Right ventricle myocardium superior (tissue), 1 donor: ENCODE data around the gene OR5AS1. TPM values are rescaled to one million over a fixed set of nuclear protein-coding genes. Genes with fewer than 3 reads are reported as not detected.
"Not testable (repeated sequence)": the region's sequence is repeated elsewhere in the genome, so short reads cannot be mapped to it uniquely, and the experiment has no call there.

ENCODE experiments used
- ATAC-seq: fragments of 200-7000 bp; cut with Tn5 transposase; one replicate; pipeline ENCODE4 v1.9.1; 2020; ENCODE audit warnings: mild to moderate bottlenecking; ENCODE audit not compliant: poor library complexity
- DNase-seq: peaks from one replicate; pipeline ENCODE4 v3.0.0-alpha.2; 2020
- intact Hi-C: fragments of 100-400 bp; cut with DNase I; formaldehyde crosslinking; loops from one replicate; pipeline ENCODE4 v1.11.2; 2022
- long read RNA-seq: library from polyadenylated mRNA; unstranded; transcript quantifications from one replicate; pipeline ENCODE4 v2.0.0, GENCODE V29; 2021
- total RNA-seq: library from RNA; stranded (reverse); fragmentation: NEBNext Ultra II Directional; extraction: Animal tissue kit (Norgen Biotek cat#: 25700); gene quantifications from one replicate; pipeline ENCODE4 v1.2.1, GENCODE V29; 2021
- donor health status: DM: no; HTN: yes; CAD: no; lungs with severe emphysema.

OR5AS1 gene
- total RNA-seq, result not detected
- long read RNA-seq, result 0 reads

- intact Hi-C loops, result no loop called here
- no peak for ATAC-seq
- DNase-seq, result no peak
Observed at GRCh38 chr11:56027354-56027753, at the start of gene OR5AS1. OR5AS1 (plus strand) TSS chr11:56027654; CDS start chr11:56030419, 2,765 bp downstream.

DNA sequence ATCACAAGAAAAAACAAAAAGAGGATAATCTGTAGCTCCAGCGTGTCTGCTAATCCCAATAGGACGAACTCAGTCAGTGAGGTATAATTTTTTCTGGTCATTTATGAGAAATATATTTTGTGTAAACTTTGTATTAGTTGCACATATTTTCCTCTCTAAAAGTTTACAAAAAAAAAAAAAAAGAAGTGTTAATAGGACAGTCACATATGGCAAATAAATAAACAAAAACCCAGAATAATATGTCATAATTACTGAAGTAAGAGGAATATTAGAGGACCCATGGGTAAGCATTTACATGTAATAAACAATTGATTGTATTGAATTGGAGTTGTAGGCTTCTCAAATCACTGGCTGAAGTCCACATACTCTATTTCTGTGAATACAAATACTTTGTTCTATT, 32.9 kb upstream of the OR5AS1 start, which contains the start of gene OR5F1:
Gene OR5F1 (minus strand): TSS at position 101 of the 400 bp plus-strand sequence. CDS start 0 bp downstream, at position 101.
- ATAC-seq (no peak), DNase-seq (no peak)
- intact Hi-C loops, result no loop called here

DNA sequence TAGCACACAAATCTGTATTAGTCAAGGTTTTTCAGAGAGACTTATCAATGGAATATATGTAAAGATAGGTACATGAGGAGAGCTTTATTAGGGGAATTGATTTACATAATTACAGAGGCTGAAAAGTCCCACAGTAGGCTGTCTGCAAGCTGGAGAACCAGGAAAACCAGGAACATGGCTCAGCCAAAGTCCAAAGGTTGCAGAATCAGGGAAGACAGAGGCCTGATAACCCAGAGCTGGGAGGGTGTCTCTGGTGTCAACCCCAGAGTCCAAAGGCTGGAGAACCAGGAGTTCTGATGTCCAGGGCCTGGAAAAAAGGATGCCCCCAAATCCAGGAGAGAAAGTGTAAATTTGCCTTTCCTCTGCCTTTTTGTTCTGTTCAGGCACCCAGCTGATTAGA, 16.7 kb upstream of the OR5AS1 start:
- no peak for ATAC-seq
- intact Hi-C loops, result no loop called here

DNA sequence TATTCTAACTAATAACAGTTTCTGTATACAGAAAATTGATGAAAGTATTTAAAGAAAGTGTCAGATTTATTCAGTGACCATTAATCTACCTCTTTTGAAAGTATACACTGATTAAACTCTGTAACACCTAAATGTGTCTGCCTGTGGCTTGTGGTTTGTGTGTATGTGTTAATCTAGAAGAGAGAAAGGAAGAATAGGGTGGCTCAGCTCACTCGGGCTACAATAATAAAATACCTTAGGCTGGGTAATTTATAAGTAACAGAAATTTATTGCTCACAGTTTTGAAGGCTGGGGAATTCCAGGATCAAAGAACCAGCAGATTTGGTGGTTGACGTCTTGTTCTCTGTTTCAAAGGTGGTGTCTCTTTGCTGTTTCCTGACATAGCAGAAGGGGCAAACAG, 13.6 kb upstream of the OR5AS1 start:
- DNase-seq (no peak), ATAC-seq (no peak)
- intact Hi-C loops, result no loop called here

More for the DNA sequence above, 16.7 kb upstream of the OR5AS1 start:
- no peak for DNase-seq

DNA sequence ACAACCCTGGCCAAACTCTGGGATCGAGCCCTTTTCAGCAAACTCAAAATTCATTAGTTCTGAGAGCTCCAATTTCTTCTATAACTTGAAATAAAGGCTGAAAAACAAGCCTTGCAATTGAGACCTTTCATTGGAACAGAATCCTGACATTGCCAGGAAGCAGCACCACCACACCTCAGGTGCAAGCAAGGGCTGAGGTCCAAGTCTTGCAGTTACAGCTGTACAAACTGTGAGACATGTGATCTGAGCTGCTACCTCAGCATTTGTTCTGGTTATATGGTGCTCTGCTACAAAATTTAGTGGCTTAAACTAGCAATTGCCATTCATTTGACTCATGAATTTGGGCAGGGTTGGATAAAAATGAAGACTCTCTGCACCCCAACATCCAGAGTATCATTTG, 18.1 kb downstream of the OR5AS1 start:
- DNase-seq (no peak), ATAC-seq (no peak)
- intact Hi-C loops, result no loop called here

DNA sequence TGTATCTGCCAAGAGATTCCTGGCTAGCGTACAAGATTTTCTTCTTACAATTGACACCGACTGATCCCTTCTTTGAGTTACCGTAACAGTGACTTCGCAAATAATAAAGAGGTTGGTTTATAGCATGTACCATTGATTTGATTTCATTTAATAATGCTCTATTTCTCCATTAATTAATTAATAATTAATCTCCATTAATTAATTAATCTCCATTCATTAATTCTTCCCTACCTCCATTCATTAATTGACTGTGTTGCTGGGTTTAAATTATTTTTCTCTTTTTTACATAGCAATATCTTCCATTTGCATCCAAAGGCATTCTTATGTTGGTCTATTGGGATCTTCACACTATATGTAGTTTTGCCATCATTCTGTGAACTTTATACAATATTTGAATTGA, 21.0 kb downstream of the OR5AS1 start:
- DNase-seq, result no peak
- ATAC-seq, result no peak
- intact Hi-C loops, result no loop called here

DNA sequence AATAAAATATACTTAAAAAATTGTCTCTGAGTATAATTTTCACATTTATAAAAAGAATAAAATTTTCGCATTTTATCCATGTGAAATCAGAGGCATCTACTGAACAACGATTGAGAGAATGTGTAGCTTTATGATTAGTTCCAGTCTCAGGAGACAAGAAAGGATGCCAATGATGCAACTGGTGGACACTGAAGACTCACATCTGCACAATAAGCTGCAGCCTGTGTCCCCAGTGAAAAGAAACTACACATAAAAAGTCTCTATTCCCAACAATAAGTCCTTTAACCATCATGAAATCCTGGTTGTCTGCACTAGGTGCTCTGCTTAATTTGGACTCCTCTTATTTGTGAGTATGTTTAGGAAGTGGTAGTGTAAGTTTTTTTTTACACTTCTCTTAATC, 22.0 kb downstream of the OR5AS1 start:
- DNase-seq (no peak), ATAC-seq (no peak)
- intact Hi-C loops, result no loop called here

DNA sequence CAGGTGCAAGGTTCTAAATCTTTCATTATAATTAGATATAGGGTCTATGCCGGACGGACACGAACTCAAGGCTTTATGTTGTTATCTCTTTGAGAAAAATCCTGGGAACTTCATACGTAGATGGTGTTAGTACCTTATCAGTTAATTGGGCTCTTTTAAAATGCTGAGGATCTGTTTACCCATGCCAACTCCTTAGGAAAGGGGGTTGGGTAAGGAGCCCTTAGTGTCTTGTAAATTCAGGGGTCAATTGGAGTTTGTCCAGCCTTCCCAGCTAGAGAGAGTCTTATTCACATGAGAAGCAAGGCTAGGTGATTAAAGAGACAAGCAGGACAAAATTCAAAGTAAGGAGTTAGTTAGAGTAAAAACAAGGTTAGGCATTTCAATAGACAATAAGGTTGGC, 28.9 kb downstream of the OR5AS1 start:
- ATAC-seq, intact Hi-C loops: not testable (repeated sequence)

DNA sequence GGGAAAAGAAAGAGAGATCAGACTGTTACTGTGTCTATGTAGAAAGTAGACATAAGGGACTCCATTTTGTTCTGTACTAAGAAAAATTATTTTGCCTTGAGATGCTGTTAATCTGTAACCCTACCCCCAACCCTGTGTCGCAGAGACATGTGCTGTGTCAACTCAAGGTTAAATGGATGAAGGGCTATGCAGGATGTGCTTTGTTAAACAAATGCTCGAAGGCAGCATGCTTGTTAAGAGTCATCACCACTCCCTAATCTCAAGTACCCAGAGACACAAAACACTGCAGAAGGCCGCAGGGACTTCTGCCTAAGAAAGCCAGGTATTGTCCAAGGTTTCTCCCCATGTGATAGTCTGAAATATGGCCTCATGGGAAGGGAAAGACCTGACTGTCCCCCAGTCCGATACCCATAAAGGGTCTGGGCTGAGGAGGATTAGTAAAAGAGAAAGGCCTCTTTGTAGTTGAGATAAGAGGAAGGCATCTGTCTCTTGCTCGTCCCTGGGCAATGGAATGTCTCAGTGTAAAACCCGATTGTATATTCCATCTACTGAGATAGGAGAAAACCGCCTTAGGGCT, 30.3 kb downstream of the OR5AS1 start:
- DNase-seq, intact Hi-C loops, ATAC-seq: not testable (repeated sequence)

More for the DNA sequence above, 28.9 kb downstream of the OR5AS1 start:
- DNase-seq, result not testable (repeated sequence)

DNA sequence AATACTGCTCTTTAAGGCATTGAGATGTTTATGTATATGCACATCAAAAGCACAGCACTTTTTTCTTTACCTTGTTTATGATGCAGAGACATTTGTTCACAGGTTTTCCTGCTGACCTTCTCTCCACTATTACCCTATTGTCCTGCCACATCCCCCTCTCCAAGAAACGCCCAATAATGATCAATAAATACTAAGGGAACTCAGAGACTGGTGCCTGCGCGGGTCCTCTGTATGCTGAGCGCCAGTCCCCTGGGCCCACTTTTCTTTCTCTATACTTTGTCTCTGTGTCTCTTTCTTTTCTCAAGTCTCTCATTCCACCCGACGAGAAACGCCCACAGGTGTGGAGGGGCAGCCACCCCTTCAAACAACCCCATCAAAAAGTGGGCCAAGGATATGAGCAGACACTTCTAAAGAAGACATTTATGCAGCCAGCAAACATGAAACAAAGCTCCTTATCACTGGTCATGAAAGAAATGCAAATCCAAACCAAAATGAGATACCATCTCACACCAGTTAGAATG, 30.9 kb downstream of the OR5AS1 start:
- DNase-seq, ATAC-seq, intact Hi-C loops: not testable (repeated sequence)

- no peak for DNase-seq
- ATAC-seq, result no peak
- intact Hi-C loops, result no loop called here
Observed at GRCh38 chr11:56066980-56067379, 39.5 kb downstream of the OR5AS1 start.

Other genes starting within 250 kb of the OR5AS1 start
- not detected for gene OR5D14, start 232.1 kb upstream of the OR5AS1 start, total RNA-seq
- gene OR5L1, start 216.3 kb upstream of the OR5AS1 start, total RNA-seq, result not detected
- not detected for gene OR5D18, start 208.0 kb upstream of the OR5AS1 start, total RNA-seq
- gene OR5L2, start 200.4 kb upstream of the OR5AS1 start, total RNA-seq, result not detected
- gene OR5D16, start 188.9 kb upstream of the OR5AS1 start, total RNA-seq, result not detected
- not detected for gene TRIM51, start 144.4 kb upstream of the OR5AS1 start, total RNA-seq
- not detected for gene OR5W2, start 113.1 kb upstream of the OR5AS1 start, total RNA-seq
- not detected for gene OR5I1, start 91.3 kb upstream of the OR5AS1 start, total RNA-seq
- not detected for gene OR10AG1, start 57.7 kb upstream of the OR5AS1 start, total RNA-seq
- gene OR5F1, start 33.0 kb upstream of the OR5AS1 start, total RNA-seq, result not detected
- not detected for gene OR8I2, start 65.7 kb downstream of the OR5AS1 start, total RNA-seq
- not detected for gene OR8H2, start 76.0 kb downstream of the OR5AS1 start, total RNA-seq
- not detected for gene OR8H3, start 94.7 kb downstream of the OR5AS1 start, total RNA-seq
- gene OR8J3, start 112.5 kb downstream of the OR5AS1 start, total RNA-seq, result not detected
- gene OR8K5, start 132.7 kb downstream of the OR5AS1 start, total RNA-seq, result not detected
- not detected for gene OR5J2, start 149.0 kb downstream of the OR5AS1 start, total RNA-seq
- gene OR5T2, start 206.6 kb downstream of the OR5AS1 start, total RNA-seq, result not detected
- gene OR5T3, start 224.6 kb downstream of the OR5AS1 start, total RNA-seq, result not detected
- gene OR5T1, start 246.5 kb downstream of the OR5AS1 start, total RNA-seq, result not detected